ENCODE data around the gene DNAH10.

DNA sequence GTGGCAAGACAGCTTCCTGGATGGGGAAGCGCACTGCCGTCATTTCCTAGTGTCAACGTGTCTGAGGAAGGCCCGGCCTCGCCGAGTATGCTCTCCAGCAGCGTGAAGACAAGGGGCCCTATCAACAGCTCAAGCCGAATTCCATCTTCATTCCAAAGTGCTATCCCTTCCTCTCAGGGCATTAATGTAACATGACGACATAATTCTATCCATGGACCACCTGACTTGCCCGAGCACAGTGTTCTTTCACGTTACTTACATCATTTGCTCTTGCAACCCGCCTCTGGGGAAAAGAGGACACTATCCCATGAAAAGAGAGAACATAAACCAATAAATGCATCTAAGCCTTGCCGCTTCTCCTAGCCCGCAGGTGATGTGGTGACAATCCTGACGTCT lies 187.7 kb downstream of the DNAH10 start:
- TF ChIP-seq, protein P1, sequence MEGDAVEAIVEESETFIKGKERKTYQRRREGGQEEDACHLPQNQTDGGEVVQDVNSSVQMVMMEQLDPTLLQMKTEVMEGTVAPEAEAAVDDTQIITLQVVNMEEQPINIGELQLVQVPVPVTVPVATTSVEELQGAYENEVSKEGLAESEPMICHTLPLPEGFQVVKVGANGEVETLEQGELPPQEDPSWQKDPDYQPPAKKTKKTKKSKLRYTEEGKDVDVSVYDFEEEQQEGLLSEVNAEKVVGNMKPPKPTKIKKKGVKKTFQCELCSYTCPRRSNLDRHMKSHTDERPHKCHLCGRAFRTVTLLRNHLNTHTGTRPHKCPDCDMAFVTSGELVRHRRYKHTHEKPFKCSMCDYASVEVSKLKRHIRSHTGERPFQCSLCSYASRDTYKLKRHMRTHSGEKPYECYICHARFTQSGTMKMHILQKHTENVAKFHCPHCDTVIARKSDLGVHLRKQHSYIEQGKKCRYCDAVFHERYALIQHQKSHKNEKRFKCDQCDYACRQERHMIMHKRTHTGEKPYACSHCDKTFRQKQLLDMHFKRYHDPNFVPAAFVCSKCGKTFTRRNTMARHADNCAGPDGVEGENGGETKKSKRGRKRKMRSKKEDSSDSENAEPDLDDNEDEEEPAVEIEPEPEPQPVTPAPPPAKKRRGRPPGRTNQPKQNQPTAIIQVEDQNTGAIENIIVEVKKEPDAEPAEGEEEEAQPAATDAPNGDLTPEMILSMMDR (conservative IDR thresholded peaks at IDR 0.05) = no peak
- no peak for TF ChIP-seq EZH2 (IDR thresholded peaks at IDR 0.05; ENCODE audit: low read depth)
